ENCODE measurements around the gene RAB27A. TPM values are rescaled to one million over a fixed set of nuclear protein-coding genes. Genes with fewer than 3 reads are reported as not detected.

Gene RAB27A
- total and polyA plus RNA-seq, 10 of the 15 experiments (the other 5 are each of a cell fraction or from before 2014, with no cell fraction given) = 13.3 to 139 (median 35.2) TPM

- TF ChIP-seq ZNF687 (IDR thresholded peaks at IDR 0.05) = no peak
These were observed 43.0 kb downstream of the RAB27A start (continued) for GRCh38 chr15:55246567-55246966.

- CTCF ChIA-PET = interaction anchor here (2.0 kb wide), 1 partner anchor 23 kb away, joined by 6 read pairs; no protein-coding TSS in a partner anchor
- WGBS (ENCODE audit: insufficient coverage, insufficient replicate concordance, low lambda C conversion rate, missing lambda C conversion rate) = 95% methylated on average over 4 of the region's 4 CpGs
- in situ Hi-C loops (cut with MboI) = no loop called here
These were observed 44.6 kb downstream of the RAB27A start for GRCh38 chr15:55245059-55245458.

More at GRCh38 chr15:55245059-55245458, 44.6 kb downstream of the RAB27A start:
- Histone ChIP-seq H3K9me3 (replicated peaks; ENCODE audit: control insufficient read depth, insufficient read depth, low read length) (no peaks in the 10 kb centered on the region), H3K79me2 (ENCODE audit: control insufficient read depth, insufficient read depth, low read length) (no peaks in the 10 kb centered on the region), H3K4me2 (ENCODE audit: control insufficient read depth, insufficient read depth) (no peak overlapping the region), H3K4me1 (ENCODE audit: control insufficient read depth, insufficient read depth, low read length) (no peaks in the 10 kb centered on the region), H3K27me3 (replicated peaks in 1 of 2; ENCODE audit: control insufficient read depth in 2 of 2, insufficient read depth in 2 of 2, low read length in 1 of 2) (no peaks in the 10 kb centered on the region), H3K36me3 (ENCODE audit: control insufficient read depth in 2 of 2, insufficient read depth in 2 of 2, low read length in 1 of 2) (peaks cover 3 to 4% of the 10 kb centered on the region in 2 experiments; a peak in 3 of 4 replicates), H3K27ac (ENCODE audit: control insufficient read depth, insufficient read depth) (no peak overlapping the region), H4K20me1 (ENCODE audit: control insufficient read depth, insufficient read depth) (no peaks in the 10 kb centered on the region), H2AFZ (ENCODE audit: control insufficient read depth, low read depth, low read length) (no peak overlapping the region), H3K9ac (ENCODE audit: control insufficient read depth, insufficient read depth, low read length) (no peak overlapping the region), H3K4me3 (no peak overlapping the region)
- DNase-seq (ENCODE audit: low read depth, low spot score) = no peak
- intact Hi-C loops (cut with micrococcal nuclease; ENCODE audit: unreplicated experiment) = no loop called here
- no peak for ATAC-seq
- ChIA-PET SMC1A (ENCODE audit: uncharacterized antibody, unreplicated experiment) (no interaction called here), POLR2A (no interaction called here), RAD21 (ENCODE audit: unreplicated experiment) (interaction anchor here (1.1 kb wide), 1 partner anchor 28 kb away, joined by 3 read pairs; no protein-coding TSS in a partner anchor)
- TF ChIP-seq ZBTB4 (CRISPR knock-in tag; IDR thresholded peaks at IDR 0.05) (no peak), ATF3 (IDR thresholded peaks at IDR 0.05; ENCODE audit: borderline replicate concordance, extremely low read depth, low read depth, low read length) (no peak), PBX3 (IDR thresholded peaks at IDR 0.05; ENCODE audit: insufficient replicate concordance, low read depth, low read length) (no peak), SMC3 (IDR thresholded peaks at IDR 0.05; ENCODE audit: borderline replicate concordance, low read length) (no peak), BRCA1 (IDR thresholded peaks at IDR 0.05; ENCODE audit: low read depth, low read length) (no peak), EZH2 (IDR thresholded peaks at IDR 0.05; ENCODE audit: borderline replicate concordance, control insufficient read depth, low read depth, low read length) (no peak)
- no peak for FAIRE-seq
- no TSS peak for BruUV-seq (replicated peaks)
